LNCAP (cell line): ENCODE results near the gene CIT.

Experiments used
- CTCF ChIP-seq: fragments of 450-650 bp; IDR thresholded peaks from 2 replicates; pipeline ENCODE4 v1.5.1; 2017; ENCODE audit warnings: mild to moderate bottlenecking

The CIT gene

GRCh38 chr12:119665164-119665929 is 211.8 kb downstream of the CIT start:
- TF ChIP-seq CTCF = no peak

DNA sequence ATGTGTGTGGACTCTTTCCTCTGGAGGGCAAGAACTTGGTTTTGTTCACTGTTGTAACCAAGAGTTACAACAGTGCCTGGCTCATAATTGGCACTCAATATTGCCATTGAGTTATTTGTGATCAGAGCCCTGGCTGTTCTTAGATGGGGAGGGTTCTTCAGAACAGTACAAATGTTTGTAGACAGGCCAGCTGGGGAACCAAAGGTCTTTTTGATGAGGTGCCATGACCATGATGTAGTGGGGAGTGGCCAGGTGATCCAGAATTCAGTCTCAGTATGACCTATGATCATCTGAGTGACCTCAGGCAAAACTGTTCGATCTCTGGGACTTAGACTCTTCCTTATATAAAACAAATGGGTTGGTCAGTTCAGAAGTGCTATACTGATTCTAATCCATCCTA is 212.5 kb downstream of the CIT start:
- no peak for TF ChIP-seq CTCF

DNA sequence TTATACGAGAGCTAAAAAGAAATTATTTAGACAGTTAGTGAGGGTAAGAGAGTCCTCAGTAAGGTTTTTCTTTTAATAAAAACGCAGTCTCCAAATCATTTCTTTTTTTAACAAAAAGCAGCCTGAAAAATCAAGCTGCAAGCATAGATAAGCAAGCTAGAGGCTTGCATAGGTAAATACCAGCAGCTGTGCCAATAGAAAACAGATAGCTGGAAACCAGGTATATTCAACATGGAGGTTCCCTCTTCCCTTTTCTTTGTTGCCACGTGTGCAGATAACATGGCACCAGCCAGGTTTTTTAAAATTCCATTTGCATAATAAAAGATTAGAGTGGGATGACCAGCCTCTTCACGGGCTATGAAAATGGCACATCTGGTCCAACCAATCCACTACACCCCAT is 215.2 kb downstream of the CIT start:
- no peak for TF ChIP-seq CTCF

DNA sequence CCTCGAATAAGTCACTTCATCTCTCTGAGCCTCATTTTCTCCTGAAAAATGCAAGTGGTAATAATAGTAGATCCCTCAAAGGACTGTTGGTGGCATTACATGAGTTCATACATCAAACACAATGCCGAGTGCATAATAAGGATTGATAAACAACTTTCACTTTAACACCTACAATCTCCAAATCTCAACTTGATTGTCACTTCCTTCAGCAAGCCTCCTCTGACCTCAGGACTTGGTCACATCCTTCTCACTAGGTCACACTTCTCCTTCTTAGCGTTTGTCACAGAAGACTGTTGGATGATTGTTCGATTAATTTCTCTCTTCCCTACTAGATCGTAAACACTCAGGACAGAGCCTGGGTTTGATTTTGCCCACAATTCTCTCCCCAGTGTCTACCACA is 217.0 kb downstream of the CIT start:
- no peak for TF ChIP-seq CTCF

GRCh38 chr12:119659289-119659897 is 217.7 kb downstream of the CIT start:
- peak; percentile 93 for TF ChIP-seq CTCF

DNA sequence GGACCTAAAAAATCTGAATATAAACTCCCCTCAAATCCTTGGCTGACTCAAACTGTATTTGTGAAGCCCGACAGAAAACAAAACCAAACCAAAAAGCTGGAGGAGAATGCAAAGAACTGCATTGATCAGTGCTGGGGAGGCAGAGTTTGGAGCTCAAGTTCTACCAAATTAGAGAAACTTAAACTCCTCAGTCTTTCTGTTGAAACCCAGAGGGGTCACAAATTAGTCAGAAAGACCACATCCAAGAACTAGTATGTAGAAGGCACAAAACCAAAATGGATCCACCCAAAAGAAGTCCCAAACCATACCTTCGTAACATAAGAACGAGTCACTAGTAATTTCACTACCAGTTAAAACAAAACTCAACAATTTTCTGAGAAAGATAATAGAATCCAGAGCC is 224.5 kb downstream of the CIT start:
- TF ChIP-seq CTCF = no peak

DNA sequence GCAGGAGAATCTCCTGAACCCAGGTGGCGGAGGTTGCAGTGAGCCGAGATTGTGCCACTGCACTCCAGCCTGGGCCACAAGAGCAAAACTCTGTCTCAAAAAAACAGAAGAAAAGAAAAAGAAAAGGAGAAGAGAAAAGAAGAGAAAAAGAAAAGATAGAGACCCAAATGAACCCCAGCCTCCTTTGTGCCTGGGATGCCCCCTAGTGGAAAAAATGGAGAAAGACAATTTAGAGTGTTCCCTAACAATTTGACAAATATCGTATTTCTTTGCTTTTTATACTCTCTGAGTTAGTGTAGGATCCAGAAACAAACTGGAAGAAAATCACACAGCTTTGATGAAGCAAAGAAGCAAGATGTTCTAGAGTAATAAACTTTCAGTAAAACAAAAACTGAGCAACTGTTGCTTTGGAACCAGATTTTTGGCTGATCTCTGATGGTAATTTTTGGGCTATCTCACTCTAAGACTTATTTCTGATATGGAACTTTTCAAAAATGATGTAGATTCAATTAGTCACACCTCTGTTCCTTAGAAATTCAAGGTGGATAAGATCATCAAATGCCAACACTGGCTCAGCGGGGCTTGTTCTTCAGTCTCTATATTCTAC is 227.8 kb downstream of the CIT start:
- peak; percentile 88 for TF ChIP-seq CTCF
